ENCODE results near the gene ANXA7.
"Not testable (repeated sequence)": the region's sequence is repeated elsewhere in the genome, so short reads cannot be mapped to it uniquely, and the experiment has no call there.

Gene ANXA7

DNA sequence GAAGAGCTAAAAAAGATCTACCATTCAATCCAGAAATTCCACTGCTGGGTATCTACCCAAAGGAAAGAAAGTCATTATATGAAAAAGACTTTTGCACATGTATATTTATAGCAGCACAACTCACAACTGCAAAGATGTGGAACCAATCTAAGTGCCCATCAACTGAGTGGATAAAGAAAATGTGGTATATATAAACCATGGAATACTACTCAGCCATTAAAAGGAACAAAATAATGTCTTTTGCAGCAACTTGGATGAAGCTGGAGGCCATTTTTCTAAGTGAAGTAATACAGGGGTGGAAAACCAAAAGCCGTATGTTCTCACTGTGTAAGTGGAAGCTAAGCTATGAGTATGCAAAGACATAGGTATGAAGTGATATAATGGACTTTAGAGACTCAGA, 3.0 kb downstream of the ANXA7 start:
- no peak for DNase-seq (ENCODE audit: low read depth, low spot score)
- H3K4me3 ChIP-seq (ENCODE audit: low read length) = no peak overlapping the region

DNA sequence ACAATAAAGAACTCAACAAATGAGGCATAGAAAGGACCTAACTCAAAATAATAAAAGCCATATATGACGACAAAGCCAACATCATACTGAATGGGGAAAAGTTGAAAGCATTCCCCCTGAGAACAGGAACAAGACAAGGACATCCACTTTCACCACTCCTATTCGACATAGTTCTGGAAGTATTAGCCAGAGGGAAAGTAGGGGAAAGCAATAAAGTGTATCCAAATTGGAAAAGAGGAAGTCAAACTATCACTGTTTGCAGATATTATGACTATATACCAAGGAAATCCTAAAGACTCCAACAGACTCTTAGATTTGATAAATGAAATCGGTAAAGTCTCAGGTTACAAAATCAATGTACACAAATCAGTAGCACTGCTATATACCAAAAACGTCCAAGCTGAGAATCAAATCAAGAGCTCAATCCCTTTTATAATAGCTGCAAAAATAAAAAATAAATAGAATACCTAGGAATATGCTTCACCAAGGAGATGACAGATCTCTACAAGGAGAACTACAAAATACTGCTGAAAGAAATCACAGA, 4.8 kb downstream of the ANXA7 start:
- no peak for DNase-seq (ENCODE audit: low read depth, low spot score)

DNA sequence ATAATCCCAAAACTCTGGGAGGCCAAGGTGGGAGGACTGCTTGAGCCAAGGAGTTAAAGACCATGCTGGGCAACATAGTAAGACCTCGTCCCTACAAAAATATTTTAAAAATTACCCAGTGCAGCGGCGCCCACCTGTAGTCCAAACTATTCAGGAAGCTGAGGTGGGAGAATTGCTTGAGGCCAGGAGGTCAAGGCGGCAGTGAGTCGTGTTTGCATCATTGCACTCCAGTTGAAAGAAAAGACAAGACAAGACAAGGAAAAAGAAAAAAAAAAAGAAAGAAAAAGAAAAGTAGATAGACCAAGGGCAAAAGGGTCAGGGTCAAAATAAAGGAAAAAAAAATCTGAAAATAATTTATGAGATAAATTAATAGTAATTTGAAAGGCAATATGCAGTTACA, 5.8 kb downstream of the ANXA7 start:
- no peak for DNase-seq (ENCODE audit: low read depth, low spot score)
- H3K4me3 ChIP-seq (ENCODE audit: low read length) = no peak overlapping the region

More for the DNA sequence above, 4.8 kb downstream of the ANXA7 start:
- no peak overlapping the region for H3K4me3 ChIP-seq (ENCODE audit: low read length)

DNA sequence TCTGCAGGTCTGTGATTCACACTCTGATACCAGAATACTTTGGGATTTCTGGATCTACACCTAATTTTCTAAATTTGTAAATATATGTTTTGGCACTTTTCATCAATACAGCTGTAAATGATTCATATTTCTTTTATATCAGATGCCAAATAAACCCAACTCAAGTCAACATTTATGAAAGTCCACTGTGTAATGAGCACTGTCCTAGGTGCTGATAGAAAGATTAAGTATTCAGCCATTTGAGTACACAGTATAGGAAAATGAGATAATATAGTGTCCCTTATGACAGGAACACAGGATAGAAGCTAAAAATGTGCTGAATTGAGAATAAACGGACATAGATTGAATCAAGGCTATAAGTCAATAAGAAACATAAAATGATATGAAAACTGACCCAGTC, 6.4 kb downstream of the ANXA7 start:
- no peak for DNase-seq (ENCODE audit: low read depth, low spot score)
- no peak overlapping the region for H3K4me3 ChIP-seq (ENCODE audit: low read length)

DNA sequence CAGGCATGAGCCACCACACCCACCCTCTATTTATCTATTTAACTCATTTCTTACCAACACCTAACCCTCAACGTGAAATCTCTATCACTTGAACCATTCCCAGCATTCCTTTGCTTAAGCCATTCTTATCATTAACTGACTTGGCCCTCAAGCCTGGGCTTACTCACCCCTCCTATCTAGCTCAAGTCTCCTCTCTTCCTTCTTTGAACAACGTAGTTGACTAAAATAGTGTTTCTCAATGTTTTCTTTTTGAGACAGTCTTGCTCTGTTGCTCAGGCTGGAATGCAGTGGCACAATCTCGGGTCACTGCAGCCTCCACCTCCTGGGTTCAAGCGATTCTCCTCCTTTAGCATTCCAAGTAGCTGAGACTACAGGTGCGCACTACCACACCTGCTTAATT, 7.0 kb downstream of the ANXA7 start:
- H3K4me3 ChIP-seq (ENCODE audit: low read length) = no peak overlapping the region
- no peak for DNase-seq (ENCODE audit: low read depth, low spot score)

DNA sequence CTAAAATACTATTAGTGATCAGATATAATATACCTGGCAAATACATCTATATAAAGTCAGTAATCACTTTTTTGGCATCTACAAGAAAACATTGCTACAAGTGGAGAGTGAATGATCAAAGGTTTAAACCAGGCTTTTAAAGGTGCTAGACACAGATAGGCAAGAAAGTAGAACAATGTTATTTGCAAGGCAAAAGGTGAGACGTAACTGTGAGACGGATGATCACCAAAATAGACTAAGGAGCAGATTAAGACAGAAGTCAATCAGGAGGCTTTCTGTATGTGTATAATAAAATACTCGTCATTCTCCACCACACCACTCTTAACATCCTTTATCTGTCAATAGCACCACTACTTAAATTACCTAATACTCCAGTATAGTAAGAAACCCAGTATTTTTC, 8.3 kb downstream of the ANXA7 start:
- no peak overlapping the region for H3K4me3 ChIP-seq (ENCODE audit: low read length)
- DNase-seq (ENCODE audit: low read depth, low spot score) = no peak

DNA sequence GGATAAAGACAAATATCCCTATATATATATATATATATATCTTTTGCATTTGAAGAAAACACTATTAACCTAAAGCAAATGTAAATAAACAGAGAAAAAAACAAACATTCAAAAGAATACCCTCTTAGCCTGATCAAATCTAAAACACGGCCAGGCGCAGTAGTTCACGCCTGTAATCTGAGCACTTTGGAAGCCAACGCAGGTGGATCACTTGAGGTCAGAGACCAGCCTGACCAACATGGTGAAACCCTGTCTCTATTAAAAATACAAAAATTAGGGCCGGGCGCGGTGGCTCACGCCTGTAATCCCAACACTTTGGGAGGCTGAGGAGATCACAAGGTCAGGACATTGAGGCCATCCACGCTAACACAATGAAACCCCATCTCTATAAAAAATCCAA, 9.2 kb downstream of the ANXA7 start:
- DNase-seq (ENCODE audit: low read depth, low spot score) = no peak
- H3K4me3 ChIP-seq (ENCODE audit: low read length) = no peak overlapping the region

DNA sequence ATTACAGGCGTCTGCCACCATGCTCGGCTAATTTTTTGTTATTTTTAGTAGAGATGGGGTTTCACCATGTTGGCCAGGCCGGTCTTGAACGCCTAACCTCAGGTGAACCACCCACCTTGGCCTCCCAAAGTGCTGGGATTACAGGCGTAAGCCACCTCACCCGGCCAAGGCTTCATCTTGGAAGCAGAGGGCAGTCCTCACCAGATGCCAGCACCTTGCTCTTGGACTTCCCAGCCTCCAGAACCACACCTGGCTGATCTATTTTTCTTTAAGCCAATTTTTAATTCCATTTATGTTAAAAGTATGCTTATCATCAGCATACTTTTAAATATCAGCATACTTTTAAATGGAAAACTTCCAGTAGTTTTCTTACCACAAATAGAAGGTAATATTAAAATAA, 12.2 kb downstream of the ANXA7 start:
- DNase-seq (ENCODE audit: low read depth, low spot score) = no peak
- no peak overlapping the region for H3K4me3 ChIP-seq (ENCODE audit: low read length)

DNA sequence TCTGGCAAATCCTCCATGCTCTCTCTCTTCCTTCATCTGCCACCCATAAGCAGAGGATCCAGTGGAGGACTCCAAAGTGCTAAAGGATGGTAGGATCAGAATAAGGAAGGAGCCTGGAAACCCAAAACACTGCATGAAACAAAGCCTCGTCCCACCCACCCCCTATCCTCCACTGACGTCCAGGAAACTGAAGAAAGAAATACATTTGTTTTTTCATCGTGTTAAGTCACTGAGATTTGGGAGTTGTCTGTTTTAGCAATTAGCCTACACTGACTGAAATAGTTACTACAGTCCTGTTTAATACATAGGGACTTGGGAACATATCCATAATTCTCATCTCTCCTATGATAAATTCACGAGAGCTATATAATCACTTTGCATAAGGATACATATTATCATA, 14.8 kb downstream of the ANXA7 start:
- no peak overlapping the region for H3K4me3 ChIP-seq (ENCODE audit: low read length)
- DNase-seq (ENCODE audit: low read depth, low spot score) = no peak

DNA sequence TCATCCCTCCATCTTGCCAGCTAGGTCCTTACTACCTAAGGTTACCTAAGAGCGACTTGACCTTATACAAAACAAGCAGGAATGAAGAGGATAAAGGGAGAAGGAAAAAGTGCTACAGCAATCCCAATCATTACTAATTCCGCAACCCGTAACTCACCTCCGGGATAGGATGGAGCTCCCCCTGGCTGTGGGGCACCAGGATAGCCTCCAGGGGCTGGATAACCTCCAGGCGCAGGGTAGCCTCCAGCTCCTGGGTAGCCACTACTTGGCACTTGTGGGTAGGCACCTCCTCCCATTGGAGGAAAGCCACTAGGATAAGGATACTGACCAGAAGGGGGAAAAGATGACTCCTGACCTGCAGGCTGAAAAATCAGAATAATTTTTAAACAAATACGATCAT, 15.8 kb downstream of the ANXA7 start:
- no peak for DNase-seq (ENCODE audit: low read depth, low spot score)
- no peak overlapping the region for H3K4me3 ChIP-seq (ENCODE audit: low read length)

DNA sequence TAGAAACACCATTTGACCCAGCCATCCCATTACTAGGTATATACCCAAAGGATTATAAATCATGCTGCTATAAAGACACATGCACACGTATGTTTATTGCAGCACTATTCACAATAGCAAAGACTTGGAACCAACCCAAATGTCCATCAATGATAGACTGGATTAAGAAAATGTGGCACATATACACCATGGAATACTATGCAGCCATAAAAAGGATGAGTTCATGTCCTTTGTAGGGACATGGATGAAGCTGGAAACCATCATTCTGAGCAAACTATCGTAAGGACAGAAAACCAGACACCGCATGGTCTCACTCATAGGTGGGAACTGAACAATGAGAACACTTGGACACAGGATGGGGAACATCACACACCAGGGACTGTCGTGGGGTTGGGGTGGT, 19.5 kb downstream of the ANXA7 start:
- not testable (repeated sequence) for H3K4me3 ChIP-seq (ENCODE audit: low read length); DNase-seq (ENCODE audit: low read depth, low spot score)

DNA sequence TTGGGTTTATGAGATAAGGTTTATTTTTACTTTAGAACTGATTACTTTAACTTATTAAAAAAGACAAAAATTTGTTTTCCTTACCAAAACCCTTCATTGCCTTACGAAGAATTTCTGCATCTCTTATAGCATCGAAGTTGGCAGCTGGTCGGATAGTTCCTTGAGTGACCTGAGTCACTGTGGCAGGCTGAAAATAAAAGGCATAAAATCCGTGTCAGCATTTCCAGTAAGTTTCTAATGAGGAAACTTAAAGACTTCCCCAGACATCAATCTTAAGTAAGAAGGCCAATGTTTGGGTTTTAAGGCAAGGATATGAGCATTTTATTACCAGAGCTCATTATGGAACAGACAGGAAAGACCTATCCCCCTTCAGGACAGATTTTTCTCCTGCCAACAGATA, 25.6 kb downstream of the ANXA7 start:
- no peak for DNase-seq (ENCODE audit: low read depth, low spot score)
- H3K4me3 ChIP-seq (ENCODE audit: low read length) = no peak overlapping the region

DNA sequence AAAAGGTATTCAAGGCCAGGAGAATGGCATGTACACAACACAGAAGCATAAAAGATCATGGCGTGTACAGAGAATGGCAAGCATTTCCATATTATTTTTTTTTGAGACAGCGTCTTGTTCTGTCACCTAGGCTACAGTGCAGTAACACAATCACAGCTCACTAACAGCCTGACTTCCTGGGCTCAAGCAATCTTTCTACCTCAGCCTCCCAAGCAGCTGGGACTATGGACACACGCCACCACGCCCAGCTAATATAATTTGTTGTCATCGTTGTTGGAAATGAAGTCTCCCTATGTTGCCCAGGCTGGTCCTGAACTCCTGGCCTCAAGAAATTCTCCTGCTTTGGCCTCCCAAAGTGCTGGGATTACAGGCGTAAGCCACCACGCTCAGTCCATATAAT, 27.3 kb downstream of the ANXA7 start:
- H3K4me3 ChIP-seq (ENCODE audit: low read length) = no peak overlapping the region
- DNase-seq (ENCODE audit: low read depth, low spot score) = no peak

DNA sequence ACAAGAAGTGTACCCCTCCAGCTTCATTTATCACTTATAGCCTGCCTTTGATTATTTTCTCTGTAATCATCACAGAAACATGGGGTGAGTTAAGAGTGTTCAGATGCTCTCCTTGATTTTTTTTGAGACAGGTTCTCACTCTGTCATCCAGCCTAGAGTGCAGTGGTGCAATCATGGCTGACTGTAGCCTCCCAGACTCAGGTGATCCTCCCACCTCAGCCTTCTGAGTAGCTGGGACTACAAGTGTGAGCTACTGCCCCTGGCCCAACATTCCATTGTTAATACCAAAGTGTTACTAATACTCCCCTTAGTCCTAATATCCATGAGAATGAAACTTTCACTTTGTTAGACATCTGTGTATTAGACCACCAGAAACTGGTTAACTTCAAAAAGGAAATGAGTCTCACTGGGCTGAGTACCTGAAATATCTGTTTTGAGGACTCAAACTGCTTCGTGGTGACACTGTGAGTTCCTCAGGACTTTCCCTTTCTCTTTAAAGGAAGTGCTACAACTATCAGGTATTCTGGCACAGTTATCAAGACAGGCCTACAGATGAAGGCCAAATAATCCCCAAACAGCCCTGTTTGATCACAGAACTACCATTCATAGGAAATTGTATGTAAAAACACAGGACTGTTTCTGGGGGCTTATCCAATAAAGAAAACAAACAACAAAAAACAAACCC, 34.7 kb downstream of the ANXA7 start:
- H3K4me3 ChIP-seq (ENCODE audit: low read length) = no peak overlapping the region
- DNase-seq (ENCODE audit: low read depth, low spot score) = no peak

DNA sequence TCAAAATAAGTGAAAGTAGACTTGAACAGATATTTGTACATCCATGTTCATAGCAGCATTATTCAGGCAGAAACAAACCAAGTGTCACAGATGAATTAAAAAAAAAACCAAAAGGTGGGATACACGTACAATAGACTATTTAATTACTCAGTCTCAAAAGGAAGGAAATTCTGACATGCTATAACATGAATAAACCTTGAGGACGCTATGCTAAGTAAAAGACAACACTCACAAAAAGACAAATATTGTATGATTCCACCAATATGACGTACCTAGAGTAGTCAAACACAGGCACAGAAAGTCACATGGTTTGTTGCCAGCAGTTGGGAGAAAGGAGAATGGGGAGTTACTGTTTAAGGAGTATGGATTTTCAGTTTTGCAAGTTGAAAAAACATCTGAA, 37.2 kb downstream of the ANXA7 start:
- H3K4me3 ChIP-seq (ENCODE audit: low read length) = no peak overlapping the region
- no peak for DNase-seq (ENCODE audit: low read depth, low spot score)

DNA sequence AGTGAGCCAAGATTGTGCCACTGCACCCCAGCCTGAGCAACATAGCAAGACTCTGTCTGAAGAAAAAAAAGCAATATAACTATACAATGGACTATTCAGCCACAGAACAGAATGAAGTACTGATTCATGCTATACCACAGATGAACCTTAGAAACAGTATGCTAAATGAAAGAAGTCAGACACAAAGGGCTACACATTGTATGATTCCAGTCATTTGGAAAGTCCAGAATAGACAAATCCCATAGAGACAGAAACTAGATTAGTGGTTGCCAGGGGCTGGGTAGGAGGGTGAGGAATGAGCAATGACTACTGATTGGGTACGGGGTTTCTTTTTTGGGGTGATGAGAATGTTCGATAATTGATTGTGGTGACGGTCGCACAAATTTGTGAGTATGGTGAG, 45.6 kb downstream of the ANXA7 start:
- DNase-seq (ENCODE audit: low read depth, low spot score) = no peak
- H3K4me3 ChIP-seq (ENCODE audit: low read length) = no peak overlapping the region

DNA sequence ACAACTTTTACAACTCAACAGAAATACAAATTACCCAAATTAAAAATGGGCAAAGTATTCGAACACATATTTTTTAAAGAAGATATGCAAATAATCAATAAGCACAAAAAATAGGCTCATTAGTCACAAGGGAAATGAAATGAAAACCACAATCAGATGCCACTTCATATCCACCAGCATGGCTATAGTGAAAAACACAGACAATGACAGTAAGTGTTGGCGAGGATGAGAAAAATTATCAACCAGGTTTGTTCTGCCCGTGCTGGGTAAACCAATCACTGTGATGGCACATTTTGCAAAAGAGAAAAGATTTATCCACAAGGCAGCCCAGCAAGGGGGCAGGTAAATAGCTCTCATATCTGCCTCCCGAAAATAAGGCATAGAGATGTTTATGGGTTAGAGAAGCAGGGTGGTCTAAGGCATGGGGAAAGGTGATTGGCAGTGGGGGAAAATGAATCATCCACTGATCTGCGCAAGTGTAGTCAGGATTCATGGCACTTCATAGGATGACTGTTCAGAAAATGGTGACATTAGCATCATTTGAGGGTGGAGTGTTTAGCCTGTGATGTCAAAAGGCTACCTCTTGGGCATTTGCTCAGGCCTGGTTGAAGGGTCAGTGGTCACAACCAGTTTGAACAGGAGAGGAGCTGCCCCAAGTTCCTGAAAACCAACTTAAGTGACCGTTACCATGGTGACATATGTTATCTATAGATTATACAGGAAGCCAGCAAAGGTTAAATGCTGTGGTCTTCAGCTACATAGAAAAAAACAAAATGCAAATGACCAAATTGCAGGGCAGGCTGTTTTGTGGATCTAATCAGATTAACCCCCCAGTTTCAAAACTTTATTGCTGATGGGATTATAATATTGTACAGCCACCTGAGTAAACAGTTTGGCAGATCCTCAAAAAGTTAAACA, 47.2 kb downstream of the ANXA7 start:
- no peak for DNase-seq (ENCODE audit: low read depth, low spot score)
- no peak overlapping the region for H3K4me3 ChIP-seq (ENCODE audit: low read length)

DNA sequence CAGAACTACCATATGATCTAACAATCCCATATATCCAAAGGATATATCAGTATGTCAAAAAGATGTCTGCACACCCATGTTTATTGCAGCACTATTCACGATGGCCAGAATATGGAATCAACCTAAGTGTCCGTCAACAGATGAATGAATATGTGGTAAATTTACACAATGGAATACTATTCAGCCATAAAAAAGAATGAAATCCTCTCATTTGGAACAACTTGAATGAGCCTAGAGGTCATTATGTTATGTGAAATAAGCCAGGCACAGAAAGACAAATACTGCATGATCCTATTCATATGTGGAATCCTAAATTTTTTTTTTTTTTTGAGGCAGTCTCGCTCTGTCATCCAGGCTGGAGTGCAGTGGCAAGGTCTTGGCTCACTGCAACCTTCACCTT, 48.9 kb downstream of the ANXA7 start:
- DNase-seq (ENCODE audit: low read depth, low spot score) = no peak
- no peak overlapping the region for H3K4me3 ChIP-seq (ENCODE audit: low read length)

DNA sequence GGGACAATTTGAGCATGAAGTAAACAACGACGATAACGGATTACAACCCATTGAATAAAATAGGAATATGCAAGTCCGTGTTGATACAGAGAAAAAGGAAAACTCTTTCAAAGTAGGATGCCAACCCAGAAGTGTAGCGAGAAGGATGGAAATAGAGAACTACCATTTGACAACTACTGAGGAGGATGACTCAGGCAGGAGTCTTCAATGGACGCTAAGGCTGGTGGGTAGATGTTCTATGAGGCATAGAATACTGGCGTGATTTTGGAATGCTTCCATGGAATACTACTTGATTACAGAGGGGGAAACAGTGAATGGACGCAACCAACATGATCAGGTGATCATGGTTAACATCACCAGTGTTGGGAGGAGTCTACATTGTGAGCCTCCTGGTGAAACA, 54.4 kb downstream of the ANXA7 start:
- no peak for DNase-seq (ENCODE audit: low read depth, low spot score)
- H3K4me3 ChIP-seq (ENCODE audit: low read length) = no peak overlapping the region

All from Jurkat, Clone E6-1 (cell line).